Activated CD8-positive, alpha-beta T cell treated with anti-CD3 and anti-CD28 coated beads, Interleukin-2, amount 10 ng/mL, durations not matched to agents 7 days and 5 days (primary cell): ENCODE results near the gene OR5D16. TPM values are rescaled to one million over a fixed set of nuclear protein-coding genes. Genes with fewer than 3 reads are reported as not detected.

Source experiments
- ATAC-seq: fragments of 150-1000 bp; cut with Tn5 transposase; one replicate; pipeline ENCODE4 v1.10.0; 2021; ENCODE audit warnings: moderate library complexity
- CTCF ChIA-PET: fragments of 350-600 bp; sonication (Branson Sonifier 250); formaldehyde crosslinking; loops from one replicate; lab custom pipeline; 2021; ENCODE audit warnings: antibody characterized with exemption; lab: Charles Lee
- POLR2A ChIA-PET: fragments of 350-600 bp; sonication (Branson Sonifier 250); formaldehyde crosslinking; loops from one replicate; lab custom pipeline; 2021; ENCODE audit warnings: antibody characterized with exemption; lab: Charles Lee
- DNase-seq: peaks from one replicate; pipeline ENCODE4 v3.0.0-alpha.2; 2020
- H3K27ac Mint-ChIP-seq: one replicate; pipeline ENCODE4 v1.8.0; 2021; ENCODE audit warnings: mild to moderate bottlenecking, mixed read lengths
- H3K27me3 Mint-ChIP-seq: one replicate; pipeline ENCODE4 v1.8.0; 2021; ENCODE audit warnings: low read depth, mixed read lengths
- H3K36me3 Mint-ChIP-seq: one replicate; pipeline ENCODE4 v1.8.0; 2021; ENCODE audit warnings: low read depth, mixed read lengths
- H3K4me1 Mint-ChIP-seq: one replicate; pipeline ENCODE4 v1.8.0; 2021; ENCODE audit warnings: low read depth, mixed read lengths
- H3K4me3 Mint-ChIP-seq: one replicate; pipeline ENCODE4 v1.8.0; 2021; ENCODE audit warnings: mild to moderate bottlenecking, mixed read lengths
- H3K9me3 Mint-ChIP-seq: one replicate; pipeline ENCODE4 v1.8.0; 2022; ENCODE audit warnings: mixed read lengths; ENCODE audit not compliant: insufficient read depth
- total RNA-seq, 2 experiments: library from RNA; stranded (reverse); gene quantifications; one replicate each; pipeline ENCODE4 v1.2.3, GENCODE V29; 2021

The OR5D16 gene
- total RNA-seq: not detected

DNA sequence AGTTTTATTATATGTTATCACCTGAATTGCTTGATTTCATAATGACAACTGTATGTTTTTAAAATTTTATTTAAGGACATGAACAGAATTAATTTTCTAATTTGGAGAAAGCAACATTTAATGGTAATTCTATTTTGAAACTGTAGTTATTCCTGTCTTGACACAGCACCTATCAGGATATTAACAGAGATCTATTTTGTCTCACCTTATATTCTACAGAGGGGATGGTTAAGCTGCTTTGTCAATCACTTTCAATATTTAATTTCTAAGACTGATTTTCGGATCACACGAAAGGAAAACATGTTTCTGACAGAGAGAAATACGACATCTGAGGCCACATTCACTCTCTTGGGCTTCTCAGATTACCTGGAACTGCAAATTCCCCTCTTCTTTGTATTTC, at the start of gene OR5D16:
Gene OR5D16 (plus strand): TSS at position 301 of the 400 bp plus-strand sequence. CDS start 0 bp downstream, at position 301.
- DNase-seq: no peak
- Mint-ChIP-seq H3K27me3 (no peaks in the 10 kb centered on the region), H3K9me3 (peaks cover 27% of the 10 kb centered on the region), H3K4me3 (no peak within 1 kb of the TSS), H3K36me3 (no peaks in the 10 kb centered on the region), H3K27ac (no peak within 1 kb of the TSS), H3K4me1 (no peaks in the 10 kb centered on the region)
- POLR2A ChIA-PET: no interaction called here
- CTCF ChIA-PET: no interaction called here
- no peak for ATAC-seq

DNA sequence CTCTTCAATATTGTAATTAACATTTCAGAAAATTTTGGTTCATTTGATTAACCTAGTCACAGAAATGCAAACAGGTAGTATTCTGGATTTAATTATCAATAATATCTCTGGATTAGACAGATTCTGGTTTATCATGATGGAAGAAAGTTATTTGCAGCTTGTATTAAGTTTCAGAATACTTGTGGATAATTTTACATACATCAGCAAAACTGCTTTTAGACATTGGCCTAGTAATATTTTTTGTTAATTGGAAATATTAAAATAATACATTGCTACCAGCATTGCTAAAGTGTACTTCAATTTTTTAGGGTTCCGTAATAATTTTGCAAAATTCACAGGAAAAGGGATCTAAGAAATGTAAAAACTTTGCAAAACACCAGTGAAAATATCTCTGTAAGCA, 46.9 kb upstream of the OR5D16 start:
- CTCF ChIA-PET: no interaction called here
- H3K27ac Mint-ChIP-seq: no peak overlapping the region
- ATAC-seq: no peak

GRCh38 chr11:55793321-55793720, 45.2 kb upstream of the OR5D16 start:
- Mint-ChIP-seq H3K27me3 (no peaks in the 10 kb centered on the region), H3K9me3 (peaks cover 8% of the 10 kb centered on the region)

More for the DNA sequence above, 46.9 kb upstream of the OR5D16 start:
- Mint-ChIP-seq H3K4me1 (no peaks in the 10 kb centered on the region), H3K27me3 (no peaks in the 10 kb centered on the region), H3K4me3 (no peak overlapping the region), H3K36me3 (no peaks in the 10 kb centered on the region), H3K9me3 (peaks cover 6% of the 10 kb centered on the region)
- POLR2A ChIA-PET: no interaction called here
- no peak for DNase-seq

DNA sequence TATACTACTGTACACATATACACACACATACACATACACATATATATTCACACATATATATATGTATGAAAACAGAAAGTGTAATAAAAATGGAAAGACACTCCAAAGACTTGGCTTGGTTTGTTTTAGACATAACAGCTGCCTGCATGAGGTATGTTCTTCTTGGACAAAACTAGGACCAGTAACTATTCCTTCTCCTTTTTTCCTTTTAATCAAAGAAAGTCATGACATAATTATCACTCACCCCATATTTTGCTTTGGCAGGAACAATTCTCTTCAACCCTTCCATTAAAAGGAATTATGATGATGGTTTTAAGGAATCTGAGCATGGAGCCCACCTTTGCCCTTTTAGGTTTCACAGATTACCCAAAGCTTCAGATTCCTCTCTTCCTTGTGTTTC, 43.3 kb upstream of the OR5D16 start, which contains the start of gene OR5D14:
Gene OR5D14 (plus strand): TSS at position 301 of the 400 bp plus-strand sequence. CDS start 0 bp downstream, at position 301.
- H3K27me3 Mint-ChIP-seq: no peaks in the 10 kb centered on the region
- no peaks in the 10 kb centered on the region for H3K4me1 Mint-ChIP-seq
- H3K27ac Mint-ChIP-seq: no peak within 1 kb of the TSS
- POLR2A ChIA-PET: no interaction called here
- H3K9me3 Mint-ChIP-seq: peaks cover 20% of the 10 kb centered on the region
- CTCF ChIA-PET: no interaction called here
- no peak for DNase-seq
- H3K4me3 Mint-ChIP-seq: no peak within 1 kb of the TSS
- no peak for ATAC-seq
- no peaks in the 10 kb centered on the region for H3K36me3 Mint-ChIP-seq

More at GRCh38 chr11:55793321-55793720, 45.2 kb upstream of the OR5D16 start:
- H3K4me1 Mint-ChIP-seq: no peaks in the 10 kb centered on the region
- H3K27ac Mint-ChIP-seq: no peak overlapping the region
- DNase-seq (no peak), ATAC-seq (no peak)
- CTCF ChIA-PET: no interaction called here
- H3K4me3 Mint-ChIP-seq: no peak overlapping the region
- H3K36me3 Mint-ChIP-seq: no peaks in the 10 kb centered on the region
- POLR2A ChIA-PET: no interaction called here

GRCh38 chr11:55806248-55806647, 32.3 kb upstream of the OR5D16 start:
- Mint-ChIP-seq H3K4me3 (no peak overlapping the region), H3K9me3 (peaks cover 25% of the 10 kb centered on the region), H3K36me3 (no peaks in the 10 kb centered on the region), H3K27ac (no peak overlapping the region), H3K4me1 (no peaks in the 10 kb centered on the region), H3K27me3 (no peaks in the 10 kb centered on the region)
- POLR2A ChIA-PET: interaction anchor here (0.6 kb wide), 1 partner anchor 106 kb away, joined by 3 read pairs; no protein-coding TSS in a partner anchor
- DNase-seq: no peak
- CTCF ChIA-PET: no interaction called here
- no peak for ATAC-seq

DNA sequence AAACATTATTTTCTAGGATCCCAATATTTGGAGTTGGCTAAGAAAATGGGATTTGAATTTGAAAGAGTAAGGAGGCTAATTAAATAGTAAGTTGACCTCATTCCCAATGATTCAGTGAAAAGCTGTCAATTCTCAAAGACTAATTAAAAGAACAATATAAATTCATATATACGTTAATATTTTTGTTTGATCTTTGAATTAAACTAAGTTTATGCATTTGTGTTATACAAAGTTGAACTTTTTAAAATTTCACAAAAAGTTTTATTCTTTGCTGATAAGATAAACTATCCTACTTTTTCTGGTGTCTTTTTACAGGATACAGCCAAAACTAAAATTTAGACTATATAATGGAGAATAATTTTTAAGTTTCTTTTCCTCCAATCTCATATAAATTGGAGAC, 27.5 kb upstream of the OR5D16 start, which contains the start of gene OR5L1:
Gene OR5L1 (plus strand): TSS at position 301 of the 400 bp plus-strand sequence. CDS start 100 bp downstream, outside the sequence.
- CTCF ChIA-PET: no interaction called here

GRCh38 chr11:55819330-55819729, 19.2 kb upstream of the OR5D16 start, which contains the start of gene OR5D18:
Gene OR5D18 (plus strand): TSS chr11:55819630. CDS start chr11:55819630, 0 bp downstream.
- no peaks in the 10 kb centered on the region for H3K27me3 Mint-ChIP-seq
- DNase-seq (no peak), ATAC-seq (no peak)
- H3K36me3 Mint-ChIP-seq: no peaks in the 10 kb centered on the region
- H3K9me3 Mint-ChIP-seq: peaks cover 38% of the 10 kb centered on the region
- no peak within 1 kb of the TSS for H3K4me3 Mint-ChIP-seq
- CTCF ChIA-PET: no interaction called here
- H3K27ac Mint-ChIP-seq: no peak within 1 kb of the TSS
- no peaks in the 10 kb centered on the region for H3K4me1 Mint-ChIP-seq
- POLR2A ChIA-PET: no interaction called here

More for the DNA sequence above, 27.5 kb upstream of the OR5D16 start, which contains the start of gene OR5L1:
- Mint-ChIP-seq H3K4me3 (no peak within 1 kb of the TSS), H3K36me3 (no peaks in the 10 kb centered on the region), H3K27ac (no peak within 1 kb of the TSS), H3K9me3 (peaks cover 14% of the 10 kb centered on the region), H3K27me3 (no peaks in the 10 kb centered on the region), H3K4me1 (no peaks in the 10 kb centered on the region)
- ATAC-seq (no peak), DNase-seq (no peak)
- POLR2A ChIA-PET: no interaction called here

DNA sequence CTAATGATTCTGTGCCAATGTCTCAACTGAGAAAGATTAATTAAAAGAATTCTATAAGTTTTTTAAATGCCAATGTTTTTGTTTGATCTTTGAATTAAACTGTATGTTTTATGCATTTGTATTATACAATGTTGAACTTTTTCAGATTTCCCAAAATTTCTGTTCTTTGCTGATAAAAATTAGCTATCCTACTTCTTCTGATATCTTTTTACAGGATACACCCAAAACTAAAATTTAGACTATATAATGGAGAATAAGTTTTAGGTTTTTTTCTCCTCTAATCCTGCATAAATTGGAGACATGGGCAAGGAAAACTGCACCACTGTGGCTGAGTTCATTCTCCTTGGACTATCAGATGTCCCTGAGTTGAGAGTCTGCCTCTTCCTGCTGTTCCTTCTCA, 11.6 kb upstream of the OR5D16 start, which contains the start of gene OR5L2:
Gene OR5L2 (plus strand): TSS at position 301 of the 400 bp plus-strand sequence. CDS start 0 bp downstream, at position 301.
- ChIA-PET POLR2A (no interaction called here), CTCF (no interaction called here)
- ATAC-seq: no peak
- Mint-ChIP-seq H3K9me3 (peaks cover 9% of the 10 kb centered on the region), H3K36me3 (no peaks in the 10 kb centered on the region), H3K27ac (no peak within 1 kb of the TSS), H3K4me1 (no peaks in the 10 kb centered on the region), H3K4me3 (no peak within 1 kb of the TSS), H3K27me3 (no peaks in the 10 kb centered on the region)
- DNase-seq: no peak

DNA sequence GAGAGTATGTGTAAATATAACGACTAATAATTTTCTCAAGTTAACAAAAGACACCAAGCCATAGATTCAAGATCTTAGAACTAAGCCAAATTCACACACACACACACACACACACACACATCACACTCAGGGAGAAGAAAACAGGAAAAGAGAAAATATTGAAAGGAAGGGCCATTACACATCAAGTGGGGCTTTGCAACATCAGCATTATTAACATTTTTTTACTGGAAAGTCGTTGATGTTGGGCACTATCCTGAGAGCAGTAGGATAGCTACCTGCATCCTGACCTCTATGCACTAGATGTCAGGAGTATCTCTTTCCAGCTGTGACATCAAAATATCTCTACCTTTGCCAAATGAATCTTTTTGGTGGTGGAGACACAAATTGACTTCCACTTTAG, 8.9 kb downstream of the OR5D16 start:
- ATAC-seq: no peak
- ChIA-PET CTCF (no interaction called here), POLR2A (no interaction called here)
- no peaks in the 10 kb centered on the region for H3K27me3 Mint-ChIP-seq
- no peaks in the 10 kb centered on the region for H3K36me3 Mint-ChIP-seq
- DNase-seq: no peak
- H3K4me3 Mint-ChIP-seq: no peak overlapping the region
- H3K27ac Mint-ChIP-seq: no peak overlapping the region
- H3K4me1 Mint-ChIP-seq: no peaks in the 10 kb centered on the region
- peaks cover 23% of the 10 kb centered on the region for H3K9me3 Mint-ChIP-seq

DNA sequence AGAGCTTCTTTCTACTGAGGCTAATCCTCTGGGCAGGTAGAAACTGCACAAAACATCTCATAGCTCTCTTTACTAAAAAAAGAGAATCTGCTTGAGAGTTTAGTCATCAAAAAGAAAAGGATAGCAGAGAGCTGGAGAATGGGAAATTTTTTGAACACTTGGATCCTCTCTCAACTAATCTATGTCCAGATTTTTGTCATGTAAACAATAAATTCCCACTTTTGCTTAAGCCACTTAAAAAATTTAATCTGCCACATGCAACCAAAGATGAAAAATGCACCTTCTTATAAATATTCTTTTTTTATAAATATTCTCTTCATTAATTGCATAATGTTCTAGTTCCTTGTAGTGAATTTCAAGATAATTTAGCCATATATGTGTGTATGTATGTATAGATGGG, 10.5 kb downstream of the OR5D16 start:
- Mint-ChIP-seq H3K9me3 (peaks cover 23% of the 10 kb centered on the region), H3K27ac (no peak overlapping the region), H3K4me1 (no peaks in the 10 kb centered on the region), H3K4me3 (no peak overlapping the region), H3K36me3 (no peaks in the 10 kb centered on the region), H3K27me3 (no peaks in the 10 kb centered on the region)
- ChIA-PET POLR2A (no interaction called here), CTCF (no interaction called here)
- ATAC-seq (no peak), DNase-seq (no peak)

DNA sequence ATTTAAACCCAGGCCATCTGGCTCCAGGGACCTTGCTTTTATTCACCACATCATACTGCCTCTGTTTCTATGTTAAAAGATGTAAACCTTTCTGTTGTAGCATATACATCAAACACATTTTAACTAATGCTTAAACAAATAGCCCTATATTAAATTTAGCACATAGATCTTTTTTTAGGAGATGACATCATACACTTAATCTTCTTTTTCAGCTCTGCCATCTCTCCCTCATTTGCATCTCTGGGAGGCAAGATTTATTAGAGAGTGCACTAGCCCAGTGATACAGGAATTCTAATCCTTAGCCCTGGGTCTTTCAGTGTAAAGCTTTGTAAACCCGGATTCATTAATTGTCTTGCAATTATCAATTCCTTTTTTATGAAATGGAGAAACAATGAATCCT, 13.6 kb downstream of the OR5D16 start:
- DNase-seq: no peak
- no peaks in the 10 kb centered on the region for H3K27me3 Mint-ChIP-seq
- ChIA-PET CTCF (no interaction called here), POLR2A (no interaction called here)
- H3K9me3 Mint-ChIP-seq: peaks cover 3% of the 10 kb centered on the region
- H3K36me3 Mint-ChIP-seq: no peaks in the 10 kb centered on the region
- no peak overlapping the region for H3K27ac Mint-ChIP-seq
- no peaks in the 10 kb centered on the region for H3K4me1 Mint-ChIP-seq
- no peak overlapping the region for H3K4me3 Mint-ChIP-seq
- ATAC-seq: no peak

DNA sequence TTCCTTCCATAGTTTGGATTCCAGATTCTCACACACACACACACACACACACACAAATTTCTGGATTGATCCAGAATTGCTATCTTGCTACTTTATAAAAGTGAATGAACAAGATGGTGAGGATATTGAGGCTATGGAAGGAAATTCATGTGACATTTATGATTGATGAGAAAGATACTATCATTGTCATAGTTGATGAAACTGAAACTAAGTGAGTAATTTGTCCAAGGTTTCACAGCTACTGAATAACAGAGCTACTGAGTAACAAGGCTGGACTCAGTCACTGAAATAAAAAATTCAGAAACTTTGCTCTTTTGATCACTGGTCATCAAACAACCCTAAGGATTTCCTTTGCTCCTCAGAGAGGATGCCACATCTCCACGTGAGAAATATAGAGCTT, 16.2 kb downstream of the OR5D16 start:
- ChIA-PET CTCF (no interaction called here), POLR2A (no interaction called here)

More for the DNA sequence above, 16.2 kb downstream of the OR5D16 start:
- H3K27ac Mint-ChIP-seq: no peak overlapping the region
- DNase-seq (no peak), ATAC-seq (no peak)
- H3K36me3 Mint-ChIP-seq: no peaks in the 10 kb centered on the region
- H3K4me1 Mint-ChIP-seq: no peaks in the 10 kb centered on the region
- H3K4me3 Mint-ChIP-seq: no peak overlapping the region
- H3K27me3 Mint-ChIP-seq: no peaks in the 10 kb centered on the region
- peaks cover 18% of the 10 kb centered on the region for H3K9me3 Mint-ChIP-seq
